ENCODE measurements around the gene ZBTB9.

The ZBTB9 gene

GRCh38 chr6:33488339-33488738 is 34.0 kb downstream of the ZBTB9 start:
- Histone ChIP-seq H3K4me3 (IDR thresholded peaks at IDR 0.05; ENCODE audit: insufficient read depth, low read depth, low read length) (no peak overlapping the region), H3K27ac (no peak overlapping the region), H3K79me2 (ENCODE audit: insufficient read depth, low read depth) (no peaks in the 10 kb centered on the region), H3K9ac (no peak overlapping the region), H3K4me2 (no peak overlapping the region), H2AFZ (ENCODE audit: low read depth) (no peak overlapping the region), H3K4me1 (ENCODE audit: low read depth, poor library complexity, severe bottlenecking) (no peaks in the 10 kb centered on the region), H3K27me3 (ENCODE audit: insufficient read depth, low read depth) (no peaks in the 10 kb centered on the region), H3K36me3 (ENCODE audit: insufficient read depth) (no peaks in the 10 kb centered on the region), H4K20me1 (ENCODE audit: insufficient read depth) (no peaks in the 10 kb centered on the region)
- no peak for TF ChIP-seq CTCF (conservative IDR thresholded peaks at IDR 0.05; ENCODE audit: low read depth, low read length)

GRCh38 chr6:33490198-33490597 is 35.8 kb downstream of the ZBTB9 start:
- no peaks in the 10 kb centered on the region for H3K79me2 ChIP-seq (ENCODE audit: insufficient read depth, low read depth)

DNA sequence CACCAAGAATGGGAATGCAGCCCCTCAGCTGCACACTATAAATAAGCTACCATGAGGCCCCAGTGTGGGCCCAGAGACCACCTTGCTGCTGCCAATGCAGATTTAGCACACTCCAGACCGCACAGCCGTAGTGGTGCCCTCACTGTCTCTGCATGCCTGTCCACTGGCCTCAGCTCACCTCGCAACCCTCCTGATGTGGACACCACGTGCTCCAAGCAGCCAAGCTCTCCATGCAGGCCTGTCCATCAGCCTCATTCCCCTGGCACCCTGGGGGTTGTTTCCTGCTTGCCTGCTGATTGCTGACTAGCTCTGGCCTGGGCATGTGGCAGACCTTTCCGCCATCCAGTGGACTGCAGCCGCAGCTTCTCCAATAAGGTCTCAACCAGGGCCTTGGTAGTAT is 36.2 kb downstream of the ZBTB9 start:
- no peaks in the 10 kb centered on the region for H3K4me1 ChIP-seq (ENCODE audit: low read depth, poor library complexity, severe bottlenecking)
- no peak for TF ChIP-seq CTCF (conservative IDR thresholded peaks at IDR 0.05; ENCODE audit: low read depth, low read length)

More at GRCh38 chr6:33490198-33490597, 35.8 kb downstream of the ZBTB9 start:
- no peak for TF ChIP-seq CTCF (conservative IDR thresholded peaks at IDR 0.05; ENCODE audit: low read depth, low read length)
- H3K27me3 ChIP-seq (ENCODE audit: insufficient read depth, low read depth), result no peaks in the 10 kb centered on the region
- H3K36me3 ChIP-seq (ENCODE audit: insufficient read depth), result no peaks in the 10 kb centered on the region
- no peak overlapping the region for H3K9ac ChIP-seq
- no peaks in the 10 kb centered on the region for H4K20me1 ChIP-seq (ENCODE audit: insufficient read depth)
- H3K27ac ChIP-seq, result no peak overlapping the region
- no peak overlapping the region for H2AFZ ChIP-seq (ENCODE audit: low read depth)
- no peaks in the 10 kb centered on the region for H3K4me1 ChIP-seq (ENCODE audit: low read depth, poor library complexity, severe bottlenecking)
- no peak overlapping the region for H3K4me3 ChIP-seq (IDR thresholded peaks at IDR 0.05; ENCODE audit: insufficient read depth, low read depth, low read length)
- no peak overlapping the region for H3K4me2 ChIP-seq

GRCh38 chr6:33492093-33492492 is 37.7 kb downstream of the ZBTB9 start:
- TF ChIP-seq CTCF (conservative IDR thresholded peaks at IDR 0.05; ENCODE audit: low read depth, low read length), result no peak
- no peak overlapping the region for H3K4me3 ChIP-seq (IDR thresholded peaks at IDR 0.05; ENCODE audit: insufficient read depth, low read depth, low read length)
- H2AFZ ChIP-seq (ENCODE audit: low read depth), result no peak overlapping the region
- H3K27ac ChIP-seq, result no peak overlapping the region
- no peaks in the 10 kb centered on the region for H3K36me3 ChIP-seq (ENCODE audit: insufficient read depth)
- no peak overlapping the region for H3K9ac ChIP-seq
- no peaks in the 10 kb centered on the region for H3K4me1 ChIP-seq (ENCODE audit: low read depth, poor library complexity, severe bottlenecking)
- H4K20me1 ChIP-seq (ENCODE audit: insufficient read depth), result no peaks in the 10 kb centered on the region
- no peaks in the 10 kb centered on the region for H3K27me3 ChIP-seq (ENCODE audit: insufficient read depth, low read depth)
- no peaks in the 10 kb centered on the region for H3K79me2 ChIP-seq (ENCODE audit: insufficient read depth, low read depth)
- no peak overlapping the region for H3K4me2 ChIP-seq

More for the DNA sequence above, 36.2 kb downstream of the ZBTB9 start:
- H3K4me2 ChIP-seq, result no peak overlapping the region
- H3K9ac ChIP-seq, result no peak overlapping the region
- H3K79me2 ChIP-seq (ENCODE audit: insufficient read depth, low read depth), result no peaks in the 10 kb centered on the region
- no peak overlapping the region for H3K27ac ChIP-seq
- no peaks in the 10 kb centered on the region for H4K20me1 ChIP-seq (ENCODE audit: insufficient read depth)
- no peak overlapping the region for H3K4me3 ChIP-seq (IDR thresholded peaks at IDR 0.05; ENCODE audit: insufficient read depth, low read depth, low read length)
- no peaks in the 10 kb centered on the region for H3K27me3 ChIP-seq (ENCODE audit: insufficient read depth, low read depth)
- no peak overlapping the region for H2AFZ ChIP-seq (ENCODE audit: low read depth)
- no peaks in the 10 kb centered on the region for H3K36me3 ChIP-seq (ENCODE audit: insufficient read depth)

Measured in KMS-11 (cell line).